PC-3 (cell line): ENCODE measurements around the gene CCSER1. TPM values are rescaled to one million over a fixed set of nuclear protein-coding genes. Genes with fewer than 3 reads are reported as not detected.

ENCODE experiments used
- ATAC-seq: fragments of 200-7000 bp; cut with Tn5 transposase; 2 replicates; pipeline ENCODE4 v1.9.1; 2020; ENCODE audit warnings: mild to moderate bottlenecking, moderate library complexity
- BruUV-seq: library from RNA; stranded (reverse); fragments of 400-500 nt; replicated peaks from 2 replicates; lab custom pipeline; 2021; lab: Mats Ljungman, UMichigan
- CTCF ChIA-PET: fragments of 300-600 bp; sonication (Branson Sonifier 250); formaldehyde crosslinking; loops from one replicate; lab custom pipeline; 2022; ENCODE audit warnings: antibody characterized with exemption; lab: Charles Lee
- POLR2A ChIA-PET: fragments of 300-600 bp; sonication (Branson Sonifier 250); formaldehyde crosslinking; loops from one replicate; lab custom pipeline; 2022; ENCODE audit warnings: antibody characterized with exemption; ENCODE audit not compliant: unreplicated experiment; lab: Charles Lee
- DNase-seq: peaks from one replicate; pipeline ENCODE4 v3.0.0-alpha.2; 2015
- H2AFZ ChIP-seq: fragments of 300-600 bp; sonication (generic); 2 replicates; pipeline ENCODE4 v1.6.0; 2016; ENCODE audit warnings: antibody characterized with exemption, low read length
- H3F3A ChIP-seq: fragments of 300-600 bp; sonication (generic); one replicate; pipeline ENCODE4 v1.6.0; 2017; ENCODE audit warnings: antibody characterized with exemption, low read length, control low read depth, mild to moderate bottlenecking; ENCODE audit not compliant: unreplicated experiment
- H3K27ac ChIP-seq: fragments of 300-600 bp; sonication (generic); 2 replicates; pipeline ENCODE4 v1.5.1; 2016; ENCODE audit warnings: mild to moderate bottlenecking, low read length
- H3K27me3 ChIP-seq: fragments of 300-600 bp; sonication (generic); 2 replicates; pipeline ENCODE4 v1.6.1; 2016; ENCODE audit warnings: low read length, mixed read lengths
- H3K36me3 ChIP-seq: fragments of 300-600 bp; sonication (generic); 2 replicates; pipeline ENCODE4 v1.6.1; 2016; ENCODE audit warnings: low read depth, mixed run types, low read length, mixed read lengths
- H3K4me1 ChIP-seq: fragments of 300-600 bp; sonication (generic); 2 replicates; pipeline ENCODE4 v1.5.1; 2016; ENCODE audit warnings: low read length; ENCODE audit not compliant: insufficient read depth
- H3K4me2 ChIP-seq: fragments of 300-600 bp; sonication (generic); 2 replicates; pipeline ENCODE4 v1.6.0; 2016; ENCODE audit warnings: low read length
- H3K4me3 ChIP-seq: fragments of 300-600 bp; sonication (generic); 2 replicates; pipeline ENCODE4 v1.5.1; 2016; ENCODE audit warnings: mild to moderate bottlenecking, low read length, mixed read lengths
- H3K79me2 ChIP-seq: fragments of 300-600 bp; sonication (generic); 2 replicates; pipeline ENCODE4 v1.6.1; 2017; ENCODE audit warnings: low read length, mixed read lengths
- H3K9ac ChIP-seq: fragments of 300-600 bp; sonication (generic); 2 replicates; pipeline ENCODE4 v1.6.0; 2016; ENCODE audit warnings: mild to moderate bottlenecking, low read length
- H3K9me2 ChIP-seq: fragments of 300-600 bp; sonication (generic); replicated peaks from 2 replicates; pipeline ENCODE4 v1.6.1; 2016; ENCODE audit warnings: mixed run types, low read length, mixed read lengths
- H3K9me3 ChIP-seq: fragments of 300-600 bp; sonication (generic); 2 replicates; pipeline ENCODE4 v1.6.1; 2016; ENCODE audit warnings: low read length, mixed read lengths
- H4K20me1 ChIP-seq: fragments of 300-600 bp; sonication (generic); 2 replicates; pipeline ENCODE4 v1.6.1; 2016; ENCODE audit warnings: low read length, mixed read lengths
- CTCF ChIP-seq: fragments of 300-600 bp; sonication (generic); conservative IDR thresholded peaks from 2 replicates; pipeline ENCODE4 v1.5.1; 2017; ENCODE audit warnings: antibody characterized with exemption, low read depth, mild to moderate bottlenecking, low read length
- EZH2 ChIP-seq: fragments of 300-600 bp; sonication (generic); IDR thresholded peaks from one replicate; pipeline ENCODE4 v1.6.1; 2017; ENCODE audit warnings: antibody characterized with exemption, mild to moderate bottlenecking, low read length; ENCODE audit not compliant: unreplicated experiment
- EZH2phosphoT487 ChIP-seq: fragments of 300-600 bp; sonication (generic); IDR thresholded peaks from 2 replicates; pipeline ENCODE4 v1.6.1; 2018; ENCODE audit warnings: mild to moderate bottlenecking, antibody characterized with exemption, low read length, borderline replicate concordance
- intact Hi-C: fragments of 100-400 bp; cut with micrococcal nuclease; formaldehyde crosslinking; loops from 2 replicates; pipeline ENCODE4 v1.9.0; 2023
- total RNA-seq: library from RNA; depleted of rRNA; stranded (reverse); fragments of >200 nt; gene quantifications from 2 replicates; pipeline ENCODE4 v1.2.3, GENCODE V29; 2014

Gene CCSER1
- total RNA-seq, 1 experiment from 2014 or later, result 6.0 TPM

DNA sequence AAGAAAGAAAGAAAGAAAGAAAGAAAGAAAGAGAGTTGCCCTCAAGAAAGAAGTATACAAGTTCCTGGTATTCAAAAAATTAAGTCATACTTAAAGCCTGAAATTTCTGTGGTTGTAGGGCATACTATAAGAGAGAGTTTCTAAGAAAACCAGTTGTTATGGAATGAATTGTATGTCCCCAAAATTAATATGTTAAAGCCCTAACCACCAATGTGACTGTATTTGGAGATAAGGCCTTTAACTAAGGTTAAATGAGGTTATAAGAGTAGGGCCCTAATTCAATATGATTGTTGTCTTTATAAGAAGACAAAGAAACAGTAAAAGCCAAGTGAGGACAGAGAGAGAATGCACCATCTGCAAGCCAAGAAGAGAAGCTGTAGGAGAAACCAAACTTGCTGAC lies 521.1 kb downstream of the CCSER1 start:
- Histone ChIP-seq H3K36me3 (no peaks in the 10 kb centered on the region), H3K4me3 (no peak overlapping the region), H4K20me1 (no peaks in the 10 kb centered on the region), H2AFZ (no peak overlapping the region), H3K27me3 (no peaks in the 10 kb centered on the region), H3F3A (no peaks in the 10 kb centered on the region), H3K4me1 (no peaks in the 10 kb centered on the region), H3K27ac (no peak overlapping the region), H3K9me2 (no peaks in the 10 kb centered on the region), H3K4me2 (no peak overlapping the region), H3K79me2 (no peaks in the 10 kb centered on the region), H3K9ac (no peak overlapping the region), H3K9me3 (no peaks in the 10 kb centered on the region)
- ATAC-seq, result no peak
- TF ChIP-seq EZH2phosphoT487 (no peak), CTCF (no peak), EZH2 (no peak)
- DNase-seq, result no peak
- ChIA-PET POLR2A (no interaction called here), CTCF (no interaction called here)
- intact Hi-C loops, result no loop called here
- no TSS peak for BruUV-seq

- TF ChIP-seq EZH2phosphoT487, result no peak
- no peak overlapping the region for H3K4me3 ChIP-seq
- H3K9ac ChIP-seq, result no peak overlapping the region
- H2AFZ ChIP-seq, result no peak overlapping the region
- no peak for DNase-seq
- POLR2A ChIA-PET, result no interaction called here
- CTCF ChIA-PET, result no interaction called here
- H3K9me3 ChIP-seq, result no peaks in the 10 kb centered on the region
- H3K36me3 ChIP-seq, result no peaks in the 10 kb centered on the region
- no peaks in the 10 kb centered on the region for H3K4me1 ChIP-seq
- BruUV-seq, result no TSS peak
- ATAC-seq, result no peak
- intact Hi-C loops, result no loop called here
- no peaks in the 10 kb centered on the region for H3F3A ChIP-seq
- H4K20me1 ChIP-seq, result no peaks in the 10 kb centered on the region
- H3K27me3 ChIP-seq, result no peaks in the 10 kb centered on the region
- no peaks in the 10 kb centered on the region for H3K9me2 ChIP-seq
- H3K4me2 ChIP-seq, result no peak overlapping the region
- no peak overlapping the region for H3K27ac ChIP-seq
- no peaks in the 10 kb centered on the region for H3K79me2 ChIP-seq
Measured at GRCh38 chr4:90648791-90649190, 521.6 kb downstream of the CCSER1 start.

DNA sequence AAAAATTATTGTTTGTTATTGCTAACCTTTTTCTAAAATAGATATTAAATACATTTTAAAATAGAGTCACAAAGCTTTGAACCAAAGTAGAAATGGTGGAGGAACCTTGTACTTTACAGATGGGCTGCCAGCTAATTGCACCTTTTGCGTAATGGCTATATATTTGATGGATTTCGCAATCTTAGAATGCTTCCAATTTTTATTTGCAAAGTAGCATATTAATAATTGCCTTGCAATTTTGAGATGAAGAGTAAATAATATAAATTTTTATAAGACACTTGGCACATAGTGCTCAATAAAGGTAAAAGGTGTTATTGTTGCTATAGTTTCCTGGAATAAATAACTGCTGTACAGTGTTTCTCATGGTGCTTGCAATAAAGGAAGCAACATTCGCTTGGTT lies 533.5 kb downstream of the CCSER1 start:
- DNase-seq (no peak), ATAC-seq (no peak)
- no peaks in the 10 kb centered on the region for H3F3A ChIP-seq
- no TSS peak for BruUV-seq
- no peak overlapping the region for H3K27ac ChIP-seq
- H3K4me3 ChIP-seq, result no peak overlapping the region
- H3K9me2 ChIP-seq, result no peaks in the 10 kb centered on the region
- no peak overlapping the region for H3K9ac ChIP-seq
- H3K79me2 ChIP-seq, result no peaks in the 10 kb centered on the region
- no peak for TF ChIP-seq CTCF
- TF ChIP-seq EZH2, result no peak
- TF ChIP-seq EZH2phosphoT487, result no peak
- H3K36me3 ChIP-seq, result no peaks in the 10 kb centered on the region
- intact Hi-C loops, result no loop called here
- no peaks in the 10 kb centered on the region for H3K9me3 ChIP-seq
- no peak overlapping the region for H3K4me2 ChIP-seq
- POLR2A ChIA-PET, result no interaction called here
- H2AFZ ChIP-seq, result no peak overlapping the region
- H4K20me1 ChIP-seq, result no peaks in the 10 kb centered on the region
- no peaks in the 10 kb centered on the region for H3K27me3 ChIP-seq
- CTCF ChIA-PET, result no interaction called here
- H3K4me1 ChIP-seq, result no peaks in the 10 kb centered on the region
